Breast epithelium (tissue), 4 donors: ENCODE measurements around the gene C21orf91. TPM values are rescaled to one million over a fixed set of nuclear protein-coding genes. Genes with fewer than 3 reads are reported as not detected.

Source experiments
- DNase-seq, 2 donors: peaks; one replicate each; pipeline ENCODE4 v3.0.0-alpha.2; 2019; ENCODE audit warnings: low spot score in 2 of 2
- H3K27ac ChIP-seq, 2 donors: fragments of 200-600 bp; sonication (generic) in 1 of 2; one replicate each; pipeline ENCODE4 v1.5.1; 2016 to 2019; ENCODE audit warnings: mild to moderate bottlenecking in 1 of 2
- H3K27me3 ChIP-seq, 2 donors: fragments of 200-600 bp; sonication (generic) in 1 of 2; one replicate each; pipeline versions ENCODE4 v1.5.1 to v1.6.0; 2017 to 2019; ENCODE audit warnings: control low read depth in 1 of 2, mild to moderate bottlenecking in 1 of 2
- H3K36me3 ChIP-seq: fragments of 200-600 bp; one replicate; pipeline ENCODE4 v1.5.1; 2019
- H3K4me1 ChIP-seq, 2 donors: fragments of 200-600 bp; sonication (generic); one replicate each; pipeline ENCODE4 v1.5.1; 2016 to 2019; ENCODE audit warnings: control low read depth in 1 of 2
- H3K4me3 ChIP-seq, 3 donors: fragments of 200-600 bp; sonication (generic); 1 replicate in 2 of 3; 2 replicates in 1 of 3; pipeline ENCODE4 v1.5.1; 2016 to 2019; ENCODE audit warnings: mild to moderate bottlenecking in 3 of 3, moderate library complexity in 2 of 3
- H3K9me3 ChIP-seq, 2 donors: fragments of 200-600 bp; sonication (generic) in 1 of 2; one replicate each; pipeline ENCODE4 v1.5.1; 2016 to 2019; ENCODE audit warnings: control low read depth in 1 of 2
- CTCF ChIP-seq, 3 donors: fragments of 450-650 bp; IDR thresholded peaks; one replicate each; pipeline ENCODE4 v1.5.1; 2016 to 2017; ENCODE audit warnings: antibody characterized with exemption in 3 of 3, mild to moderate bottlenecking in 3 of 3, moderate library complexity in 3 of 3
- POLR2A ChIP-seq: fragments of 450-650 bp; IDR thresholded peaks from one replicate; pipeline ENCODE4 v1.6.1; 2016; ENCODE audit warnings: antibody characterized with exemption, mild to moderate bottlenecking, moderate library complexity
- POLR2AphosphoS5 ChIP-seq, 3 donors: sonication (generic); formaldehyde crosslinking; IDR thresholded peaks; one replicate each; pipeline ENCODE4 v1.6.1; 2017; ENCODE audit warnings: antibody characterized with exemption in 3 of 3
- intact Hi-C: fragments of 100-400 bp; cut with DNase I; formaldehyde crosslinking; loops from one replicate; pipeline ENCODE4 v1.15.1; 2023; ENCODE audit warnings: low total_unique reads
- total RNA-seq, 3 donors: library from RNA; depleted of rRNA; stranded (reverse); fragments of >200 nt; gene quantifications; one replicate each; pipeline ENCODE4 v1.1.0, GENCODE V29; 2016

C21orf91 gene
- total RNA-seq, 3 donors from 2014 or later, result 7.5 to 14.8 (median 9.8) TPM

- Histone ChIP-seq H3K9me3 (peaks cover 4 to 7% of the 10 kb centered on the region in 2 donors), H3K4me3 (no peak overlapping the region), H3K36me3 (no peaks in the 10 kb centered on the region), H3K4me1 (no peaks in the 10 kb centered on the region), H3K27me3 (no peaks in the 10 kb centered on the region), H3K27ac (no peak overlapping the region)
- TF ChIP-seq CTCF (IDR thresholded peaks at IDR 0.05), result no peak
- no peak for TF ChIP-seq POLR2AphosphoS5 (IDR thresholded peaks at IDR 0.05)
- no peak for TF ChIP-seq POLR2A
- no peak for DNase-seq
- intact Hi-C loops, result no loop called here
Observed at GRCh38 chr21:17769447-17769845, 49.7 kb downstream of the C21orf91 start.

DNA sequence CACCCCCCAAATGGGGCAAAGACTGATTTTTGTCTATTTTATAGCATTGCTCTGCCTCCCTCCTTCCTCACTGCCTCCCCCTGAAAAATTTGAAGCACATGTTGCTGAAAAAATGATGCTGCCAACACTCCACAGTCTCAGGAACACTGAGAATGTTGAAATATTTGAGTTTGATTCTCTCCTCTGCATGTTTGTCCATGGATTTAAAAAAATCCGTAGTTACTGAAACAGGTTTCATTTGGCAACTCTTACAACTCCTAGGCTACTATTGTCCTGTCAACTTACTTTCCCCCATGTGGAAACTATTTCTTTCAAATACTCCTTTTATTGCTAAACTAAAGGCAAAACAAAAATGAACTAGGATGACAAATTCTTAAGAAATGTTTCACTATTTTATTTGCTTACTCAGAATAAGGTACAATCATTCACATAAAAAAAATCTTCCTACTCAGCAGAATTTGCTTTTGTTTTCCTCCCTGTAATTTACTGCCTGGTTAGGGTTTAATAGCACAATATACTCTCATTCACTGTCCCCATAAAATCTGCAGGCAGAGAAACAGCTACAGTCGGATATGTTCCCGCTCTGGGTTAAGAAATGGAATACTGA lies 50.2 kb downstream of the C21orf91 start:
- intact Hi-C loops, result no loop called here
- peaks cover 4 to 7% of the 10 kb centered on the region in 2 donors for H3K9me3 ChIP-seq
- TF ChIP-seq POLR2AphosphoS5 (IDR thresholded peaks at IDR 0.05), result no peak
- TF ChIP-seq CTCF (IDR thresholded peaks at IDR 0.05), result no peak
- TF ChIP-seq POLR2A, result no peak
- no peak overlapping the region for H3K4me3 ChIP-seq
- H3K27ac ChIP-seq, result no peak overlapping the region
- no peaks in the 10 kb centered on the region for H3K27me3 ChIP-seq
- H3K4me1 ChIP-seq, result no peaks in the 10 kb centered on the region
- no peaks in the 10 kb centered on the region for H3K36me3 ChIP-seq
- no peak for DNase-seq

DNA sequence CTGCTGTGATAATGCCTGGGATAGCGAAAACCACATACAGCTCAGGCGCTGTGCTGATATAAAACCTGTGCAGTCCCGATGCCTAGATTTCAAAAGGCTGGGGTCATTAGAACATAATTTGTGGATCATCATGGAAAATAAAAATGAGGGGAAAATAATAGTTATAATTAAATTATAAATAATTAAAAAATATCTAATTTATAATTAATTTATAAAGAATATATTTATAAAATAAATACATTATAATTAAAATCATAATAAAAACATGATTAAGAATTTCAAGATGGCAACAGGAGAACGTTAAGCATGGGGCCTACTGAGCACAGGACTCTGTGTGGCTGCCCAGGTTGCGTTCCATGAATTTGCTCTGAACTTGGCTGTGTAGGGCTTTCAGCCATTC lies 53.9 kb downstream of the C21orf91 start:
- intact Hi-C loops, result no loop called here
- Histone ChIP-seq H3K9me3 (no peaks in the 10 kb centered on the region), H3K4me1 (no peaks in the 10 kb centered on the region), H3K27ac (no peak overlapping the region), H3K27me3 (no peaks in the 10 kb centered on the region), H3K4me3 (no peak overlapping the region), H3K36me3 (no peaks in the 10 kb centered on the region)
- TF ChIP-seq POLR2AphosphoS5 (IDR thresholded peaks at IDR 0.05), result no peak
- no peak for TF ChIP-seq CTCF (IDR thresholded peaks at IDR 0.05)
- no peak for TF ChIP-seq POLR2A
- no peak for DNase-seq

- Histone ChIP-seq H3K27ac (no peak overlapping the region), H3K27me3 (no peaks in the 10 kb centered on the region), H3K9me3 (no peaks in the 10 kb centered on the region), H3K4me3 (no peak overlapping the region), H3K4me1 (no peaks in the 10 kb centered on the region), H3K36me3 (no peaks in the 10 kb centered on the region)
- TF ChIP-seq POLR2A, result no peak
- no peak for TF ChIP-seq CTCF (IDR thresholded peaks at IDR 0.05)
- intact Hi-C loops, result no loop called here
- DNase-seq, result peak in 1 of 2 donors; percentile 26
Observed at GRCh38 chr21:17763288-17764037, 55.7 kb downstream of the C21orf91 start.

GRCh38 chr21:17759511-17760178 lies 59.5 kb downstream of the C21orf91 start:
- TF ChIP-seq CTCF (IDR thresholded peaks at IDR 0.05), result no peak
- Histone ChIP-seq H3K4me3 (no peak overlapping the region), H3K9me3 (no peaks in the 10 kb centered on the region), H3K27ac (no peak overlapping the region), H3K4me1 (no peaks in the 10 kb centered on the region), H3K27me3 (no peaks in the 10 kb centered on the region), H3K36me3 (no peaks in the 10 kb centered on the region)
- intact Hi-C loops, result no loop called here
- no peak for DNase-seq
